Neural cell (in vitro differentiated cells): ENCODE data around the gene PACS1.

Experiments
- CTCF ChIP-seq: fragments of 450-650 bp; IDR thresholded peaks from 2 replicates; pipeline ENCODE4 v1.5.1; 2014; ENCODE audit warnings: antibody characterized with exemption, mild to moderate bottlenecking, moderate library complexity; ENCODE audit not compliant: poor library complexity, severe bottlenecking
- EP300 ChIP-seq: fragments of 450-650 bp; conservative IDR thresholded peaks from 2 replicates; pipeline ENCODE4 v1.6.1; 2014; ENCODE audit warnings: antibody characterized with exemption, mild to moderate bottlenecking, moderate library complexity; ENCODE audit not compliant: poor library complexity, severe bottlenecking
- EZH2 ChIP-seq: fragments of 200-600, 300-800 bp; shearing (Covaris generic), sonication (generic); IDR thresholded peaks from 2 replicates; pipeline ENCODE4 v1.6.1; 2014; ENCODE audit warnings: antibody characterized with exemption, low read length, borderline replicate concordance, mild to moderate bottlenecking; ENCODE audit not compliant: insufficient read depth, poor library complexity, severe bottlenecking
- MXI1 ChIP-seq: fragments of 450-650 bp; conservative IDR thresholded peaks from 2 replicates; pipeline ENCODE4 v1.6.1; 2014; ENCODE audit warnings: antibody characterized with exemption, mild to moderate bottlenecking; ENCODE audit not compliant: poor library complexity, severe bottlenecking
- POLR2AphosphoS5 ChIP-seq: IDR thresholded peaks from 2 replicates; pipeline ENCODE4 v1.6.1; 2012

GRCh38 chr11:66178871-66179270 is 108.8 kb downstream of the PACS1 start:
- TF ChIP-seq CTCF (no peak), EZH2 (no peak), MXI1 (no peak), POLR2AphosphoS5 (no peak), EP300 (no peak)
